ENCODE measurements around the gene MC1R. TPM values are rescaled to one million over a fixed set of nuclear protein-coding genes. Genes with fewer than 3 reads are reported as not detected.
A peak's percentile ranks its signal among the peaks of the same experiment; 100 is the strongest.

Gene MC1R
- total RNA-seq, 2 experiments from 2014 or later = 6.7 to 6.9 TPM

DNA sequence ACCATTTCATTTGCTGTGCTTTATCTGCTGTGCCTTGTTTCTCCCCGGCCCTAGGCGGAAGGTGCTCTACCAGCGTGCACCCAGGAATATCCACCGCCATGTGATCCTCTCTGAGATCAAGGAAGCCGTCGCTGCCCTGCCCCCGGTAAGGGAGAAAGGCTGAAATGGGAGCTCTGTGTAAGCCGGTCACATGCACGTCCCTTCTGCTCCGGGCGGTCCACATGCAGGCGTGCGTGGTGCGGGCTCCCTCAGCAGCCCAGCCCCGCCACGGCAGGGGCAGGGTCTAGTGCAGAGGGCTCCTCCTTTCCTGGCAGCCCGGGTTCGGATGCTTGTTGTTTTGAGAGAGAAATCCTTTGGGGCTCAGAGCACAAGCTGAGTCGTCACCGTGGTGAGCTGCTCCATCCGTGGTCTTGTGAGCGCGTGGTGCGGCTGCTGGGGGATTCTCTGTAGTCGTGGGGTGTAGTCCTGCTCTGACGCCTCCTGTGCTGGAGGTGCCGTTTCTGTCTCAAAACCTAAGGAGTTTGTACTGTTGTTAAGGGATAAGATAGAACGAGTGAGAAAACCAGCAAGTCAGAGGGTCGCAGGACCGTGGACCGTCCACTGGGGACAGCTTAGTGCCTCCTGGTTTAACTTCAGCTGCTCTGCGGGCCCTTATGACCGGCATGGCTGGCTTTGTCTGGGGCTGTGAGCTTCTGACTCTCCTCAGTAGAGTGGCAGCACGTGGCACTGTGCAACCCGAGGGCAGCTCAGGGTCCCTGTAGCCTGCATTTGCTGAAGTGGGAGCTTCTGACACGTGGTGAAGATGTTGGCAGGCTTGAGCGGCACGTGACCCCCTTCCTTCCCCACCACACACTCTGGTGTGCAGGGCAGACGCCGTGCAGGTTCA lies 12.3 kb upstream of the MC1R start:
- Mint-ChIP-seq H3K9me3 (no peaks in the 10 kb centered on the region), H3K27me3 (no peaks in the 10 kb centered on the region), H3K4me3 (no peak overlapping the region), H3K4me1 (ENCODE audit: low read depth) (peaks cover 3% of the 10 kb centered on the region), H3K36me3 (ENCODE audit: low read depth) (peaks cover 56% of the 10 kb centered on the region), H3K27ac (no peak overlapping the region)
- TF ChIP-seq, protein P1, sequence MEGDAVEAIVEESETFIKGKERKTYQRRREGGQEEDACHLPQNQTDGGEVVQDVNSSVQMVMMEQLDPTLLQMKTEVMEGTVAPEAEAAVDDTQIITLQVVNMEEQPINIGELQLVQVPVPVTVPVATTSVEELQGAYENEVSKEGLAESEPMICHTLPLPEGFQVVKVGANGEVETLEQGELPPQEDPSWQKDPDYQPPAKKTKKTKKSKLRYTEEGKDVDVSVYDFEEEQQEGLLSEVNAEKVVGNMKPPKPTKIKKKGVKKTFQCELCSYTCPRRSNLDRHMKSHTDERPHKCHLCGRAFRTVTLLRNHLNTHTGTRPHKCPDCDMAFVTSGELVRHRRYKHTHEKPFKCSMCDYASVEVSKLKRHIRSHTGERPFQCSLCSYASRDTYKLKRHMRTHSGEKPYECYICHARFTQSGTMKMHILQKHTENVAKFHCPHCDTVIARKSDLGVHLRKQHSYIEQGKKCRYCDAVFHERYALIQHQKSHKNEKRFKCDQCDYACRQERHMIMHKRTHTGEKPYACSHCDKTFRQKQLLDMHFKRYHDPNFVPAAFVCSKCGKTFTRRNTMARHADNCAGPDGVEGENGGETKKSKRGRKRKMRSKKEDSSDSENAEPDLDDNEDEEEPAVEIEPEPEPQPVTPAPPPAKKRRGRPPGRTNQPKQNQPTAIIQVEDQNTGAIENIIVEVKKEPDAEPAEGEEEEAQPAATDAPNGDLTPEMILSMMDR (IDR thresholded peaks at IDR 0.05) = no peak
- POLR2A ChIA-PET = interaction anchor here (0.9 to 1.6 kb wide), 2 partner anchors 13 to 207 kb away, joined by 3 to 4 read pairs; partner anchors contain the start of gene MC1R
- CTCF ChIA-PET = no interaction called here
- peaks cover 11% of the 10 kb centered on the region for H3K4me1 ChIP-seq (ENCODE audit: insufficient read depth, low read length)
- no peaks in the 10 kb centered on the region for H3K9me3 ChIP-seq (ENCODE audit: control insufficient read depth in 1 of 2, insufficient read depth in 1 of 2, low read length in 2 of 2)
- H3K36me3 ChIP-seq (ENCODE audit: insufficient read depth, low read length) = peaks cover 61% of the 10 kb centered on the region
- DNase-seq (peak in 2 of 14 experiments; percentile 2 to 26), ATAC-seq (ENCODE audit: poor library complexity) (no peak)
- no peak overlapping the region for H3K27ac ChIP-seq (ENCODE audit: low read depth in 1 of 2, low read length in 2 of 2)
- H3K27me3 ChIP-seq (ENCODE audit: control insufficient read depth in 1 of 2, insufficient read depth in 2 of 2, low read length in 2 of 2) = no peaks in the 10 kb centered on the region
- no peak overlapping the region for H3K4me3 ChIP-seq (ENCODE audit: low read length)
- intact Hi-C loops (cut with DNase I, micrococcal nuclease) = no loop called here

DNA sequence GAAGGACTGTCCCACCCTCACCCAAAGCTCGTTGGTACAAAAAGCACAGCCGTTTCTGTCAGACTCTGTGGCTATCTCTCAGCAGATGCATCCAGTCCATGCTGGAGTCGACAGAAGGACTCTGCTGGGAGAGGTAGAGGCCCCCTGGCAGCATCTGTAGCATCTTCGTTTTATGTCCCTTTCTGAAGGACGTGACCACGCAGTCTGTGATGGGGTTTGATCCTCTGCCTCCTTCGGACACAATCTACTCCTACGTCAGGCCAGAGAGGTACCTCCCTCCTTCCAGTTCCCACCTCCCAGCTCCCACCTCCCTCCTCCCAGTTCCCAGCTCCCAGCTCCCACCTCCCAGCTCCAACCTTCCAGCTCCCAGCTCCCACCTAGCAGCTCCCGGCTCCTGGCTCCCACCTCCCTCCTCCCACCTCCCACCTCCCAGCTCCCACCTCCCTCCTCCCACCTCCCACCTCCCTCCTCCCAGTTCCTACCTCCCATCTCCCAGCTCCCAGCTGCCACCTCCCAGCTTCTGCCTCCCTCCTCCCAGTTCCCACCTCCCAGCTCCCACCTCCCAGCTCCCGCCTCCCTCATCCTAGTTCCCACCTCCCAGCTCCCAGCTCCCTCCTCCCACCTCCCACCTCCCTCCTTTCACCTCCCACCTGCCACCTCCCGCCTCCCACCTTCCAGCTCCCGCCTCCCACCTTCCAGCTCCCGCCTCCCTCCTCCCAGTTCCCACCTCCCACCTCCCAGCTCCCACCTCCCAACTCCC lies 11.4 kb upstream of the MC1R start:
- POLR2A ChIA-PET = interaction anchor here (0.9 to 1.6 kb wide), 3 partner anchors 12 to 207 kb away, joined by 3 to 6 read pairs (median 4); partner anchors contain the start of genes MC1R and TCF25
- H3K27ac ChIP-seq (ENCODE audit: low read depth in 1 of 2, low read length in 2 of 2) = no peak overlapping the region
- H3K9me3 ChIP-seq (ENCODE audit: control insufficient read depth in 1 of 2, insufficient read depth in 1 of 2, low read length in 2 of 2) = no peaks in the 10 kb centered on the region
- H3K27me3 ChIP-seq (ENCODE audit: control insufficient read depth in 1 of 2, insufficient read depth in 2 of 2, low read length in 2 of 2) = no peaks in the 10 kb centered on the region
- H3K9me3 Mint-ChIP-seq = no peaks in the 10 kb centered on the region
- TF ChIP-seq, protein P1 (IDR thresholded peaks at IDR 0.05) = no peak
- peaks cover 63% of the 10 kb centered on the region for H3K36me3 ChIP-seq (ENCODE audit: insufficient read depth, low read length)
- DNase-seq (peak in 1 of 14 experiments; percentile 33), ATAC-seq (ENCODE audit: poor library complexity) (no peak)
- intact Hi-C loops (cut with DNase I, micrococcal nuclease) = no loop called here
- no peak overlapping the region for H3K4me3 Mint-ChIP-seq
- CTCF ChIA-PET = interaction anchor here (1.2 to 1.4 kb wide), 2 partner anchors 11 to 208 kb away, joined by 3 to 6 read pairs; partner anchors contain the start of gene MC1R
- H3K4me3 ChIP-seq (ENCODE audit: low read length) = no peak overlapping the region
- H3K36me3 Mint-ChIP-seq (ENCODE audit: low read depth) = peaks cover 58% of the 10 kb centered on the region
- H3K27me3 Mint-ChIP-seq = no peaks in the 10 kb centered on the region
- H3K4me1 Mint-ChIP-seq (ENCODE audit: low read depth) = peaks cover 3% of the 10 kb centered on the region
- no peak overlapping the region for H3K27ac Mint-ChIP-seq
- H3K4me1 ChIP-seq (ENCODE audit: insufficient read depth, low read length) = peaks cover 11% of the 10 kb centered on the region

DNA sequence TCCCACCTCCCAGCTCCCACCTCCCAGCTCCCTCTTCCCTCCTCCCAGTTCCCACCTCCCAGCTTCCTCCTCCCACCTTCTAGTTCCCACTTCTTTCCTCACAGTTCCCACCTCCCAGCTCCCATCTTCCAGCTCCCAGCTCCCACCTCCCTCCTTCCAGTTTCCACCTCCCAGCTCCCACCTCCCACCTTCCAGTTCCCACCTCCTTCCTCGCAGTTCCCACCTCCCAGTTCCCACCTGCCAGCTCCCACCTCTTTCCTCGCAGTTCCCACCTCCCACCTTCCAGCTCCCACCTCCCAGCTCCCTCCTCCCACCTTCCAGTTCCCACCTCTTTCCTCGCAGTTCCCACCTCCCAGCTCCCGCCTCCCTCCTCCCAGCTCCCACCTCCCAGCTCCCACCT lies 10.4 kb upstream of the MC1R start:
- ATAC-seq (ENCODE audit: poor library complexity) = no peak
- peaks cover 11% of the 10 kb centered on the region for H3K4me1 ChIP-seq (ENCODE audit: insufficient read depth, low read length)
- H3K27ac ChIP-seq (ENCODE audit: low read depth in 1 of 2, low read length in 2 of 2) = no peak overlapping the region
- H3K9me3 Mint-ChIP-seq = no peaks in the 10 kb centered on the region
- H3K27ac Mint-ChIP-seq = no peak overlapping the region
- H3K36me3 ChIP-seq (ENCODE audit: insufficient read depth, low read length) = peaks cover 58% of the 10 kb centered on the region
- intact Hi-C loops (cut with DNase I, micrococcal nuclease) = no loop called here
- H3K4me1 Mint-ChIP-seq (ENCODE audit: low read depth) = peaks cover 3% of the 10 kb centered on the region
- H3K9me3 ChIP-seq (ENCODE audit: control insufficient read depth in 1 of 2, insufficient read depth in 1 of 2, low read length in 2 of 2) = no peaks in the 10 kb centered on the region
- ChIA-PET CTCF (interaction anchor here (1.2 to 1.4 kb wide), 3 partner anchors 10 to 209 kb away, joined by 3 to 6 read pairs (median 3); partner anchors contain the start of gene MC1R), POLR2A (interaction anchor here (0.9 to 1.6 kb wide), 2 partner anchors 35 to 208 kb away, joined by 4 to 6 read pairs; partner anchors contain the start of gene TCF25)
- DNase-seq = no peak
- peaks cover 53% of the 10 kb centered on the region for H3K36me3 Mint-ChIP-seq (ENCODE audit: low read depth)
- H3K4me3 ChIP-seq (ENCODE audit: low read length) = no peak overlapping the region
- TF ChIP-seq, protein P1 (IDR thresholded peaks at IDR 0.05) = no peak
- no peaks in the 10 kb centered on the region for H3K27me3 ChIP-seq (ENCODE audit: control insufficient read depth in 1 of 2, insufficient read depth in 2 of 2, low read length in 2 of 2)
- H3K4me3 Mint-ChIP-seq = no peak overlapping the region
- H3K27me3 Mint-ChIP-seq = no peaks in the 10 kb centered on the region
